HepG2 (cell line): ENCODE results near the gene BICDL1. TPM values are rescaled to one million over a fixed set of nuclear protein-coding genes. Genes with fewer than 3 reads are reported as not detected.

ENCODE experiments used
- ATF1 ChIP-seq: IDR thresholded peaks from 2 replicates; pipeline ENCODE4 v1.6.1; 2016; ENCODE audit warnings: mild to moderate bottlenecking, control low read depth
- ETS1 ChIP-seq: sonication (generic); formaldehyde crosslinking; IDR thresholded peaks from 2 replicates; pipeline ENCODE4 v1.4.0; 2020; ENCODE audit warnings: missing genetic modification reagents
- GTF2F1 ChIP-seq: fragments of 150-350 bp; IDR thresholded peaks from 2 replicates; pipeline ENCODE4 v1.6.1; 2014; ENCODE audit warnings: low read length
- RBFOX2 ChIP-seq: fragments of 200-400 bp; formaldehyde crosslinking; IDR thresholded peaks from 2 replicates; pipeline ENCODE4 v1.6.1; 2017; ENCODE audit warnings: low read depth, mild to moderate bottlenecking, low read length
- ZNF225 ChIP-seq: sonication (generic); formaldehyde crosslinking; IDR thresholded peaks from 2 replicates; pipeline ENCODE4 v1.4.0; 2020; ENCODE audit warnings: mild to moderate bottlenecking, missing genetic modification reagents
- polyA plus RNA-seq, 8 experiments: library from polyadenylated mRNA; depleted of rRNA in 3 of 8; stranded (reverse) in 7 of 8; unstranded in 1 of 8; fragments of >200 nt; fragmentation: Illumina TruSeq in 4 of 8; extraction: Trizol in 4 of 8; gene quantifications; 2 replicates each; pipeline versions ENCODE4 v1.2.1 to v1.2.3, GENCODE V29; 2011 to 2016; ENCODE audit warnings: low read depth in 4 of 8, missing spikeins in 1 of 8, mixed read lengths in 1 of 8; ENCODE audit not compliant: insufficient read depth in 1 of 8
- small RNA-seq, 3 experiments: library from RNA; depleted of rRNA; stranded (forward); fragments of <200 nt; gene quantifications; one replicate each; pipeline ENCODE3, GENCODE V24; 2012; ENCODE audit warnings: low read depth in 2 of 3, low replicate concordance in 1 of 3; ENCODE audit not compliant: insufficient read length in 3 of 3, insufficient read depth in 2 of 3
- total RNA-seq, 5 experiments: library from RNA; depleted of rRNA; stranded (reverse); fragments of >200 nt; fragmentation: Illumina TruSeq; extraction: Trizol; gene quantifications; 2 replicates each; pipeline ENCODE4 v1.2.3, GENCODE V29; 2016; ENCODE audit warnings: low read depth in 1 of 5

Gene BICDL1
- total and polyA plus RNA-seq, 2 of the 13 experiments (the other 11 are each of a cell fraction or from before 2014, with no cell fraction given): 3.6 to 9.7 TPM

- TF ChIP-seq ETS1 (CRISPR knock-in tag): no peak
- no peak for TF ChIP-seq GTF2F1
- no peak for TF ChIP-seq RBFOX2
- no peak for TF ChIP-seq ZNF225 (CRISPR knock-in tag)
- TF ChIP-seq ATF1 (CRISPR knock-in tag): no peak
Observed at GRCh38 chr12:120142231-120142877, 153.3 kb downstream of the BICDL1 start (continued).

Small RNAs within 50 kb of the gene (small RNA-seq; reads per million reads assigned to genes)
- 0 reads per million in 3 experiments for gene AC004812.1

Other genes starting within 250 kb of the BICDL1 start
- gene CIT, start 111.9 kb upstream of the BICDL1 start, total RNA-seq (2016; rRNA removed; fragmentation: Illumina TruSeq; extraction: Trizol): 11.7 and 14.7 TPM in 2 replicates
- 6.0 and 7.7 TPM in 2 replicates for gene CIT, start 111.9 kb upstream of the BICDL1 start, polyA plus RNA-seq (2011; rRNA removed)
- 25.9 and 29.1 TPM in 2 replicates for gene RAB35, start 127.5 kb downstream of the BICDL1 start, total RNA-seq (2016; rRNA removed; fragmentation: Illumina TruSeq; extraction: Trizol)
- 25.2 and 32.2 TPM in 2 replicates for gene RAB35, start 127.5 kb downstream of the BICDL1 start, polyA plus RNA-seq (2011; rRNA removed)
- gene GCN1, start 205.5 kb downstream of the BICDL1 start, total RNA-seq (2016; rRNA removed; fragmentation: Illumina TruSeq; extraction: Trizol): 66.7 and 83.0 TPM in 2 replicates
- gene GCN1, start 205.5 kb downstream of the BICDL1 start, polyA plus RNA-seq (2011; rRNA removed): 55.3 and 58.2 TPM in 2 replicates
- gene RPLP0, start 211.9 kb downstream of the BICDL1 start, total RNA-seq (2016; rRNA removed; fragmentation: Illumina TruSeq; extraction: Trizol): 2,915 and 3,025 TPM in 2 replicates
- 5,570 and 6,229 TPM in 2 replicates for gene RPLP0, start 211.9 kb downstream of the BICDL1 start, polyA plus RNA-seq (2011; rRNA removed)